GM12872 (cell line): ENCODE results near the gene TMEM91.

Experiments
- CTCF ChIP-seq: IDR thresholded peaks from 3 replicates; pipeline ENCODE4 v1.5.1; 2011; ENCODE audit warnings: low read depth, mild to moderate bottlenecking, low read length, moderate library complexity; ENCODE audit not compliant: insufficient read depth

The TMEM91 gene

DNA sequence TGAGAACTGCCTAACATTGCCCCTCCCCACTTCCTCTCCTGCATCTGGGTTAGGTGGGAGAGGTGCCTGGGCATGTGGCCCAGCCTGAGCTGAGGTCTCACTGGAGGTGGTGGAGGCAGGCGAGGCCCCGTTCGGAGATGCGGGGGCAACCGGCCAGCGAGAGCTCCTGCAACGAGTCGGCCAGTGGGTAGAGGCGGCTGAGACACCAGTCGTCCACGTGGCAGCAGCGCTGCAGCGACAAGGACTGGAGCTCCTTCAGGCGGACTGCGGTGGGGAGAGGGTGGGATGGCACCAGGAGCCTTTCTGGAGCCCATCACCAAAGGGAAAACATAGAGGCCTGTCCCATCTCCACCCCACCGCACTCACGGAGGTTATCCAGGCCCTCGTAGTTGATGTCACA is 56.8 kb downstream of the TMEM91 start:
- TF ChIP-seq CTCF = no peak
